K562 (cell line): Measurements from ENCODE around the gene C2CD5. TPM values are rescaled to one million over a fixed set of nuclear protein-coding genes. Genes with fewer than 3 reads are reported as not detected.

Experiments used
- ATAC-seq: fragments of 200-7000 bp; cut with Tn5 transposase; 3 replicates; pipeline ENCODE4 v1.9.1; 2020; ENCODE audit warnings: moderate library complexity
- BruUV-seq: library from RNA; stranded (reverse); fragments of 400-500 nt; replicated peaks from 2 replicates; lab custom pipeline; 2021; lab: Mats Ljungman, UMichigan
- CTCF ChIA-PET: fragments of 300-600 bp; formaldehyde crosslinking; extraction: SDS; loops from one replicate; lab custom pipeline; 2021; ENCODE audit warnings: low intra/inter-chr PET ratio; lab: Yijun Ruan, JAX
- POLR2A ChIA-PET: fragments of 300-600, 350-650 bp; sonication (Branson Sonifier 250); formaldehyde crosslinking; extraction: SDS; loops from one replicate; lab custom pipeline; 2021; ENCODE audit warnings: antibody characterized with exemption, inconsistent platforms; lab: Yijun Ruan, JAX
- DNase-seq, 4 experiments: peaks; one replicate each; pipeline versions ENCODE4 v3.0.0 to v3.0.0-alpha.2; 2011 to 2018; ENCODE audit warnings: low spot score in 3 of 4, mixed read lengths in 3 of 4; ENCODE audit errors: extremely low read depth in 1 of 4
- FAIRE-seq: peaks from 2 replicates; lab custom pipeline; 2011; peaks lifted over from hg19 to GRCh38; lab: Jason Lieb, UNC
- H2AFZ ChIP-seq: 2 replicates; pipeline ENCODE4 v1.6.0; 2011; ENCODE audit warnings: low read depth, low read length, control low read depth, inconsistent platforms
- H3K27ac ChIP-seq: fragments of 200-600 bp; 3 replicates; pipeline ENCODE4 v1.8.0; 2011; ENCODE audit warnings: low read depth, mild to moderate bottlenecking, control low read depth, inconsistent platforms, low read length, moderate library complexity, mixed read lengths; ENCODE audit errors: extremely low read depth
- H3K27me3 ChIP-seq, 2 experiments: fragments of 300-600 bp in 1 of 2; 2 replicates in 1 of 2; 3 replicates in 1 of 2; pipeline versions ENCODE4 v1.6.0 to v1.8.0; 2011; ENCODE audit warnings: inconsistent platforms in 2 of 2, low read length in 2 of 2, mild to moderate bottlenecking in 1 of 2, mixed read lengths in 1 of 2, moderate library complexity in 1 of 2; ENCODE audit not compliant: control insufficient read depth in 2 of 2, insufficient read depth in 2 of 2
- H3K36me3 ChIP-seq: fragments of 300-600 bp; 3 replicates; pipeline ENCODE4 v1.8.0; 2011; ENCODE audit warnings: mild to moderate bottlenecking, low read length, inconsistent platforms; ENCODE audit not compliant: control insufficient read depth, insufficient read depth
- H3K4me1 ChIP-seq, 2 experiments: fragments of 200-600 bp in 1 of 2; replicated peaks in 1 of 2; 2 replicates in 1 of 2; 3 replicates in 1 of 2; pipeline versions ENCODE4 v1.5.1 to v1.8.0; 2011; ENCODE audit warnings: inconsistent platforms in 2 of 2, low read length in 2 of 2, mild to moderate bottlenecking in 1 of 2, mixed read lengths in 1 of 2, moderate library complexity in 1 of 2; ENCODE audit not compliant: control insufficient read depth in 2 of 2, insufficient read depth in 2 of 2
- H3K4me2 ChIP-seq: 2 replicates; pipeline ENCODE4 v1.6.1; 2011; ENCODE audit warnings: low read length, control low read depth, inconsistent platforms, mixed read lengths; ENCODE audit not compliant: insufficient read depth
- H3K4me3 ChIP-seq: fragments of 200-600 bp; sonication (generic), shearing (Covaris generic); 2 replicates; pipeline ENCODE4 v1.5.1; 2016; ENCODE audit warnings: control low read depth, inconsistent platforms
- H3K79me2 ChIP-seq: fragments of 200-600 bp; 3 replicates; pipeline ENCODE4 v1.8.0; 2011; ENCODE audit warnings: low read length, inconsistent platforms; ENCODE audit not compliant: control insufficient read depth, insufficient read depth
- H3K9ac ChIP-seq, 2 experiments: 2 replicates each; pipeline versions ENCODE4 v1.6.0 to v1.6.1; 2011; ENCODE audit warnings: low read depth in 2 of 2, low read length in 2 of 2, control low read depth in 1 of 2, inconsistent platforms in 1 of 2, mild to moderate bottlenecking in 1 of 2, mixed read lengths in 1 of 2; ENCODE audit not compliant: insufficient read depth in 1 of 2
- H3K9me1 ChIP-seq: one replicate; pipeline ENCODE4 v1.6.0; 2011; ENCODE audit warnings: inconsistent platforms, mild to moderate bottlenecking, low read length, moderate library complexity; ENCODE audit not compliant: control insufficient read depth, insufficient read depth
- H3K9me3 ChIP-seq: replicated peaks from 2 replicates; pipeline ENCODE4 v1.5.1; 2011; ENCODE audit warnings: low read depth, low read length, inconsistent platforms; ENCODE audit not compliant: control insufficient read depth, insufficient read depth
- H4K20me1 ChIP-seq: replicated peaks from 2 replicates; pipeline ENCODE4 v1.6.1; 2011; ENCODE audit warnings: low read length, inconsistent platforms, mixed read lengths; ENCODE audit not compliant: control insufficient read depth, insufficient read depth
- BCOR ChIP-seq: fragments of 450-650 bp; IDR thresholded peaks from 2 replicates; pipeline ENCODE4 v1.6.1; 2016
- CEBPB ChIP-seq: fragments of 450-650 bp; IDR thresholded peaks from 2 replicates; pipeline ENCODE4 v1.6.1; 2016; ENCODE audit warnings: missing genetic modification characterization, missing compliant biosample characterization
- CXXC5 ChIP-seq: fragments of 250-450 bp; sonication (Bioruptor Pico); IDR thresholded peaks from 2 replicates; pipeline ENCODE4 v1.8.0; 2022; ENCODE audit warnings: inconsistent platforms, mild to moderate bottlenecking, moderate library complexity
- JUND ChIP-seq, 2 experiments: IDR thresholded peaks; 2 replicates in 1 of 2; 3 replicates in 1 of 2; pipeline ENCODE4 v1.6.1; 2011; ENCODE audit warnings: borderline replicate concordance in 2 of 2, low read depth in 2 of 2, low read length in 2 of 2, improper control_type of control experiment in 1 of 2, missing biosample characterization in 1 of 2, missing genetic modification characterization in 1 of 2, missing genetic modification reagents in 1 of 2
- KDM5B ChIP-seq: fragments of 200-600 bp; sonication (generic); IDR thresholded peaks from 2 replicates; pipeline ENCODE4 v1.6.1; 2012; ENCODE audit warnings: low read depth, mild to moderate bottlenecking, moderate library complexity, low read length, control low read depth, inconsistent platforms; ENCODE audit not compliant: insufficient replicate concordance
- NELFE ChIP-seq: IDR thresholded peaks from 2 replicates; pipeline ENCODE4 v1.6.1; 2011; ENCODE audit warnings: mild to moderate bottlenecking; ENCODE audit not compliant: insufficient read depth, insufficient read length
- RFX5 ChIP-seq: IDR thresholded peaks from 2 replicates; pipeline ENCODE4 v1.6.1; 2011; ENCODE audit warnings: low read depth, mild to moderate bottlenecking, improper control_type of control experiment, low read length
- ZNF134 ChIP-seq: fragments of 250-450 bp; sonication (Bioruptor Pico); conservative IDR thresholded peaks from 2 replicates; pipeline ENCODE4 v1.4.0; 2020
- ZNF347 ChIP-seq: fragments of 450-650 bp; formaldehyde crosslinking; IDR thresholded peaks from 2 replicates; pipeline ENCODE4 v1.4.0; 2020; ENCODE audit warnings: low read depth, mild to moderate bottlenecking, moderate library complexity
- ZNF431 ChIP-seq: sonication (generic); formaldehyde crosslinking; IDR thresholded peaks from 2 replicates; pipeline ENCODE4 v1.8.0; 2022; ENCODE audit warnings: mild to moderate bottlenecking, missing genetic modification reagents
- ZNF444 ChIP-seq: fragments of 250-450 bp; sonication (Bioruptor Pico); IDR thresholded peaks from 2 replicates; pipeline ENCODE4 v1.4.0; 2020; ENCODE audit warnings: mild to moderate bottlenecking, moderate library complexity
- ZNF561 ChIP-seq: fragments of 450-650 bp; formaldehyde crosslinking; conservative IDR thresholded peaks from 2 replicates; pipeline ENCODE4 v1.4.0; 2020; ENCODE audit warnings: mild to moderate bottlenecking, moderate library complexity
- WGBS: fragments of 100-300 bp; shearing (Covaris generic); methylation state at CpG from one replicate; pipeline ENCODE4 v1.1.6; 2016; ENCODE audit warnings: low coverage, mixed read lengths; ENCODE audit not compliant: insufficient coverage; ENCODE audit errors: missing lambda C conversion rate; 5-methylcytosine and 5-hydroxymethylcytosine counted together
- in situ Hi-C: fragments of 300-500 bp; cut with MboI; formaldehyde crosslinking; loops from 4 replicates; pipeline ENCODE4 v1.15.0; 2018; ENCODE audit warnings: inconsistent platforms, mixed read lengths
- intact Hi-C: fragments of 100-400 bp; cut with micrococcal nuclease; formaldehyde crosslinking; loops from 2 replicates; pipeline ENCODE4 v1.14.2; 2022
- polyA plus RNA-seq, 8 experiments: library from polyadenylated mRNA; depleted of rRNA in 4 of 8; stranded (reverse) in 5 of 8; unstranded in 3 of 8; fragments of >200 nt; fragmentation: Nextera tagmentation in 2 of 8; fragmentation: Illumina TruSeq in 1 of 8; extraction: Ambion mirVana in 2 of 8; extraction: Trizol in 1 of 8; gene quantifications; 2 replicates each; pipeline versions ENCODE4 v1.2.1 to v1.2.3, GENCODE V29; 2011 to 2014; ENCODE audit warnings: inconsistent platforms in 1 of 8, missing spikeins in 1 of 8
- total RNA-seq, 7 experiments: library from RNA; depleted of rRNA in 6 of 7; stranded (reverse); fragments of >200 nt in 6 of 7; fragmentation: Illumina TruSeq in 2 of 7; extraction: Trizol in 2 of 7; gene quantifications; 2 replicates each; pipeline versions ENCODE4 v1.2.1 to v1.2.3, GENCODE V29; 2011 to 2021; ENCODE audit warnings: low replicate concordance in 1 of 7
- TF ChIP-seq, protein P1 (sequence below): fragments of 450-650 bp; formaldehyde crosslinking; IDR thresholded peaks from 2 replicates; pipeline ENCODE4 v1.4.0; 2020; ENCODE audit warnings: mild to moderate bottlenecking

Gene C2CD5
- total and polyA plus RNA-seq, 9 of the 15 experiments (the other 6 are each of a cell fraction or from before 2014, with no cell fraction given): 5.1 to 24.1 (median 14.3) TPM

DNA sequence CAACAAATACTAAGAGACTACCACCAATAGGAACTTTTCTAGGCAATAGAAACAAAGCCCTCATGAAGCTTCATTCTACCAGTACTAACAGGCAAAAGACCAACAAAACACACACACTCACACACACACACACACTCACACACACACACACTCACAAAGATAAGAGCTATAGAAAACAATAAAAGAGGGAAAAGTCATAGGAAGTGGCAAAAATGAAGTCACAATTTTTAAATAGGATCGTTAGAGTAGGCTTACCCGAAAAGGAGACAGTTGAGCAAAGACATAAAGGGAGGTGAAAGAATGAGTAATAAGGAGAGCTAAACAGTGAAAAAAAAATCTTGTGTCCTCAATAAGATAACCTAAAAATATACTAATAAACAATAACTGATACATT, 66.5 kb downstream of the C2CD5 start:
- no peak overlapping the region for H3K9ac ChIP-seq
- H2AFZ ChIP-seq: no peak overlapping the region

DNA sequence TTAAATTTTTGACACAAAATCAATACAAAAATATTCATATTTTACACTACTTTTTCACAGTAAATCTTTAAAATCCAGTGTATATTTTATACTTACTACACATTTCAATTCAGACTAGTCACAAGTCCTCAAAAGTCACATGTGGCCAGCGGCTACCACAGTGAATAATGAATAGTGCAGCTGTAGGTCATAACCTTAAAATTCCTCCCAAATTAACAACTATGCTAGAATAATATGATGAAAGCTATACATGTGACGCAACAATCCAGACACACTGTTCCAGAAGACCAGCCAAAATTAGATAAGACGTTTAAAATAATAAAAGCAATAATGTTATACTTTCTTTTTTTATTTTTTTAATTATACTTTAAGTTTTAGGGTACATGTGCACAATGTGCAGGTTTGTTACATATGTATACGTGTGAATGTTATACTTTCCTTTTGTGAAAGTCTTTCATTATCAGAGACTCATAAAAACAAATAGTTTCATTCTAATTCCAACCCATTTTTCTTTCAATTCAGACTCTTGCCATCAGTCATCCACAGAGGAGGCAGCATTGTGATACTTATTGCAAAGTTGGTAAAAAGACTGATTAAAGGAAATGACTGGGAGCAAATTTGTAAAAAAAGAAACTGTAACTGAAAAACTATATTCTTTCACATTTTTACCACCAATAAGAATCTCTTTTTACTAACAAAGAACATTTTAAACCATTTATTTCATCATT, 67.0 kb downstream of the C2CD5 start:
- POLR2A ChIA-PET: interaction anchor here (0.7 kb wide), 1 partner anchor 392 kb away, joined by 3 read pairs; no protein-coding TSS in a partner anchor
- Histone ChIP-seq H3K27me3 (no peaks in the 10 kb centered on the region), H4K20me1 (no peaks in the 10 kb centered on the region), H3K9me3 (no peaks in the 10 kb centered on the region)
- 79% methylated on average over 4 of the region's 4 CpGs for WGBS
- in situ Hi-C loops (no loop called here), intact Hi-C loops (no loop called here)
- TF ChIP-seq ZNF134 (CRISPR knock-in tag) (no peak), ZNF347 (CRISPR knock-in tag) (no peak), CEBPB (tag) (peak; percentile 32; the same call in 1 of the 2 replicates), BCOR (no peak), JUND (IDR thresholded peaks at IDR 0.05; ENCODE audit: borderline replicate concordance, low read depth, low read length) (no peak), JUND (tag; IDR thresholded peaks at IDR 0.05; ENCODE audit: borderline replicate concordance, low read depth, low read length) (no peak)
- TF ChIP-seq, protein P1, sequence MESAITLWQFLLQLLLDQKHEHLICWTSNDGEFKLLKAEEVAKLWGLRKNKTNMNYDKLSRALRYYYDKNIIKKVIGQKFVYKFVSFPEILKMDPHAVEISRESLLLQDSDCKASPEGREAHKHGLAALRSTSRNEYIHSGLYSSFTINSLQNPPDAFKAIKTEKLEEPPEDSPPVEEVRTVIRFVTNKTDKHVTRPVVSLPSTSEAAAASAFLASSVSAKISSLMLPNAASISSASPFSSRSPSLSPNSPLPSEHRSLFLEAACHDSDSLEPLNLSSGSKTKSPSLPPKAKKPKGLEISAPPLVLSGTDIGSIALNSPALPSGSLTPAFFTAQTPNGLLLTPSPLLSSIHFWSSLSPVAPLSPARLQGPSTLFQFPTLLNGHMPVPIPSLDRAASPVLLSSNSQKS (CRISPR knock-in tag): no peak
- TF ChIP-seq, all 486 proteins: peak for 1
- no peak for FAIRE-seq
- CTCF ChIA-PET: interaction anchor here (0.6 kb wide), 1 partner anchor 191 kb away, joined by 3 read pairs; no protein-coding TSS in a partner anchor
- no peak overlapping the region for H3K9ac ChIP-seq
- H2AFZ ChIP-seq: no peak overlapping the region
- no peaks in the 10 kb centered on the region for H3K79me2 ChIP-seq
- no peaks in the 10 kb centered on the region for H3K9me1 ChIP-seq
- BruUV-seq: no TSS peak
- no peak for DNase-seq
- H3K36me3 ChIP-seq: peaks cover 12% of the 10 kb centered on the region; the same call in 1 of the 3 replicates
- no peak overlapping the region for H3K27ac ChIP-seq
- ATAC-seq: no peak
- H3K4me2 ChIP-seq: no peak overlapping the region
- no peak overlapping the region for H3K4me3 ChIP-seq
- H3K4me1 ChIP-seq: no peaks in the 10 kb centered on the region

More for the DNA sequence above, 66.5 kb downstream of the C2CD5 start:
- Histone ChIP-seq H3K9me3 (no peaks in the 10 kb centered on the region; the same call in 1 of the 2 replicates), H3K36me3 (peaks cover 17% of the 10 kb centered on the region; the same call in 1 of the 3 replicates), H4K20me1 (no peaks in the 10 kb centered on the region), H3K4me3 (no peak overlapping the region), H3K9me1 (no peaks in the 10 kb centered on the region), H3K79me2 (no peaks in the 10 kb centered on the region), H3K4me2 (no peak overlapping the region), H3K27me3 (no peaks in the 10 kb centered on the region), H3K27ac (no peak overlapping the region), H3K4me1 (no peaks in the 10 kb centered on the region)
- ATAC-seq (no peak), FAIRE-seq (no peak), DNase-seq (no peak)
- in situ Hi-C loops (no loop called here), intact Hi-C loops (no loop called here)
- POLR2A ChIA-PET: interaction anchor here (0.7 kb wide), 1 partner anchor 393 kb away, joined by 3 read pairs; no protein-coding TSS in a partner anchor
- BruUV-seq: no TSS peak
- WGBS: 92% methylated on average over 2 of the region's 2 CpGs
- CTCF ChIA-PET: interaction anchor here (0.6 kb wide), 1 partner anchor 192 kb away, joined by 3 read pairs; no protein-coding TSS in a partner anchor
- TF ChIP-seq ZNF431 (CRISPR knock-in tag): no peak
- no peak for TF ChIP-seq ZNF444 (CRISPR knock-in tag)
- no peak for TF ChIP-seq NELFE
- no peak for TF ChIP-seq RFX5
- no peak for TF ChIP-seq ZNF561 (CRISPR knock-in tag)
- TF ChIP-seq KDM5B: no peak
- no peak for TF ChIP-seq CXXC5
